HEK293T (cell line): ENCODE data around the gene MS4A10.
"Not testable (repeated sequence)": the region's sequence is repeated elsewhere in the genome, so short reads cannot be mapped to it uniquely, and the experiment has no call there.

Experiments used
- CTCF ChIA-PET: fragments of 350-600 bp; formaldehyde crosslinking; extraction: SDS; loops from one replicate; lab custom pipeline; 2021; ENCODE audit warnings: antibody characterized with exemption, inconsistent platforms; lab: Yijun Ruan, JAX
- POLR2A ChIA-PET: fragments of 350-600 bp; formaldehyde crosslinking; extraction: SDS; loops from one replicate; lab custom pipeline; 2020; ENCODE audit warnings: antibody characterized with exemption, inconsistent platforms; lab: Yijun Ruan, JAX
- DNase-seq: peaks from one replicate; pipeline ENCODE4 v3.0.0; 2012; ENCODE audit warnings: mixed read lengths; ENCODE audit errors: extremely low spot score
- ARNT ChIP-seq: fragments of 450-650 bp; IDR thresholded peaks from 2 replicates; pipeline ENCODE4 v1.6.1; 2017; ENCODE audit warnings: mild to moderate bottlenecking
- BHLHE40 ChIP-seq: fragments of 450-650 bp; IDR thresholded peaks from 2 replicates; pipeline ENCODE4 v1.6.1; 2016; ENCODE audit warnings: mild to moderate bottlenecking, moderate library complexity, borderline replicate concordance
- CTBP1 ChIP-seq: fragments of 450-650 bp; IDR thresholded peaks from 2 replicates; pipeline ENCODE4 v1.6.1; 2016; ENCODE audit warnings: borderline replicate concordance
- ELF4 ChIP-seq: fragments of 450-650 bp; IDR thresholded peaks from 2 replicates; pipeline ENCODE4 v1.6.1; 2017; ENCODE audit warnings: antibody characterized with exemption
- FOXA1 ChIP-seq: fragments of 450-650 bp; IDR thresholded peaks from 2 replicates; pipeline ENCODE4 v1.6.1; 2016; ENCODE audit warnings: mild to moderate bottlenecking
- FOXK2 ChIP-seq: fragments of 450-650 bp; IDR thresholded peaks from 2 replicates; pipeline ENCODE4 v1.6.1; 2016; ENCODE audit warnings: mild to moderate bottlenecking
- FOXM1 ChIP-seq: fragments of 450-650 bp; IDR thresholded peaks from 2 replicates; pipeline ENCODE4 v1.6.1; 2017; ENCODE audit warnings: mild to moderate bottlenecking, borderline replicate concordance
- HDGF ChIP-seq: fragments of 450-650 bp; IDR thresholded peaks from 2 replicates; pipeline ENCODE4 v1.6.1; 2017; ENCODE audit warnings: antibody characterized with exemption, borderline replicate concordance
- L3MBTL2 ChIP-seq: fragments of 450-650 bp; conservative IDR thresholded peaks from 2 replicates; pipeline ENCODE4 v1.6.1; 2016; ENCODE audit warnings: mild to moderate bottlenecking
- LEF1 ChIP-seq: fragments of 450-650 bp; IDR thresholded peaks from 2 replicates; pipeline ENCODE4 v1.6.1; 2017; ENCODE audit warnings: mild to moderate bottlenecking, borderline replicate concordance
- NFRKB ChIP-seq: fragments of 450-650 bp; IDR thresholded peaks from 2 replicates; pipeline ENCODE4 v1.6.1; 2016; ENCODE audit warnings: mild to moderate bottlenecking, moderate library complexity
- SP1 ChIP-seq: fragments of 450-650 bp; IDR thresholded peaks from 2 replicates; pipeline ENCODE4 v1.6.1; 2017
- SUZ12 ChIP-seq: fragments of 450-650 bp; IDR thresholded peaks from 2 replicates; pipeline ENCODE4 v1.6.1; 2016; ENCODE audit warnings: mild to moderate bottlenecking
- TARDBP ChIP-seq: fragments of 450-650 bp; IDR thresholded peaks from 2 replicates; pipeline ENCODE4 v1.6.1; 2016
- ZNF384 ChIP-seq: fragments of 450-650 bp; IDR thresholded peaks from 2 replicates; pipeline ENCODE4 v1.6.1; 2016
- TF ChIP-seq, protein P1 (sequence below): fragments of 450-650 bp; IDR thresholded peaks from 2 replicates; pipeline ENCODE4 v1.6.1; 2016

Gene MS4A10

DNA sequence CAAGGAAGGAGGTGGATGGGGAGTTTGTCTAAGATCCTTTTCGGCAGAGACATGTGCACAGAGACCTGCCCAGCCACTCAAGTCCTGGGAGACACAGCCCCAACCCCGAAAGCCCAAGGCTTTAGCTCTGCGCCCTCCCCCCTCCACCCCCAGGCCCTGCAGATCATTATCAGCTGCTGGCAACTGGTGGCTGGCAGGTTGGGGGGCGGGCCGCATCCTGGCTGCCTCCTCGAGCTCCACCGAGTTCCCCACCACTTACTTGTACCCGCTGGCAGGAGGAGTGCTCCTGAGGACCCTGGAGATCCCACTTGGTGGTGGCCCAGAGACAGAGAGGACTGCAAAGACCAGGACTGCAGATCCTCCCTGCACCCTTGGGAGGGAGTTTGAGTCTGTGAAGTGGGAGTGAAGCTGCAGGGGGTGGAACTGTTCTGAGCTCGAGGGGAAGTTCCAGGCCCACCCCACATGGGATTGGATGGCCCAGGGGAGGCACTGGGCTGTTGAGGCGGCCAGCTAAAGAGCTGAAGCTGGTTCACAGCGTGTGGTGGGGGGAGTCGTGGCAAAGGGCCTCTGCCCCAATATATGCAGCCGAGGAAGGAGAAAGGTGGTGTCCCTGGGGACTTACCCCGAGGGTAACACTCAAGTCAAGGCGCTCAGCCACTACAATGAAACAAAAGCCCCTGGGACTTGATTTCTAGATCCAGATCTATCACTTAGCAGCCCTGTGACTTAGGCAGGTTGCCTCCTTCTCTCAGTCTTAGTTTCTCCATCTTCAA is 36.9 kb downstream of the MS4A10 start:
- DNase-seq, result no peak
- TF ChIP-seq FOXK2 (no peak), FOXA1 (no peak), FOXM1 (no peak), BHLHE40 (no peak), CTBP1 (no peak), ZNF384 (no peak), L3MBTL2 (no peak), SP1 (no peak), HDGF (no peak), LEF1 (no peak), TARDBP (no peak), SUZ12 (no peak), ARNT (no peak), ELF4 (no peak), NFRKB (no peak)
- TF ChIP-seq, protein P1, sequence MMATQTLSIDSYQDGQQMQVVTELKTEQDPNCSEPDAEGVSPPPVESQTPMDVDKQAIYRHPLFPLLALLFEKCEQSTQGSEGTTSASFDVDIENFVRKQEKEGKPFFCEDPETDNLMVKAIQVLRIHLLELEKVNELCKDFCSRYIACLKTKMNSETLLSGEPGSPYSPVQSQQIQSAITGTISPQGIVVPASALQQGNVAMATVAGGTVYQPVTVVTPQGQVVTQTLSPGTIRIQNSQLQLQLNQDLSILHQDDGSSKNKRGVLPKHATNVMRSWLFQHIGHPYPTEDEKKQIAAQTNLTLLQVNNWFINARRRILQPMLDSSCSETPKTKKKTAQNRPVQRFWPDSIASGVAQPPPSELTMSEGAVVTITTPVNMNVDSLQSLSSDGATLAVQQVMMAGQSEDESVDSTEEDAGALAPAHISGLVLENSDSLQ, result no peak
- POLR2A ChIA-PET, result no interaction called here
- CTCF ChIA-PET, result interaction anchor here (0.6 kb wide), 1 partner anchor 301 kb away, joined by 4 read pairs; no protein-coding TSS in a partner anchor

DNA sequence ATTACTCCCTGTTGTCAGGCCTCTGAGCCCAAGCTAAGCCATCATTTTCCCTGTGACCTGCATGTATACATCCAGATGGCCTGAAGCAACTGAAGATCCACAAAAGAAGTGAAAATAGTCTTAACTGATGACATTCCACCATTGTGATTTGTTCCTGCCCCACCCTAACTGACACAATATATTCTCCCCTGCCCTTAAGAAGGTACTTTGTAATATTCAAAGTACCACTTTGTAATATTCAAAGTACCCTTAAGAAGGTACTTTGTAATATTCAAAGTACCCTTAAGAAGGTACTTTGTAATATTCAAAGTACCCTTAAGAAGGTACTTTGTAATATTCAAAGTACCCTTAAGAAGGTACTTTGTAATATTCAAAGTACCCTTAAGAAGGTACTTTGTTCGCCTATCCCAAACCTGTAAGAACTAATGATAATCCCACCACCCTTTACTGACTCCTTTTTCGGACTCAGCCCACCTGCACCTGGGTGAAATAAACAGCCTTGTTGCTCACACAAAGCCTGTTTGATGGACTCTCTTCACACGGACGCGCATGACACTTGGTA is 38.7 kb downstream of the MS4A10 start:
- CTCF ChIA-PET, POLR2A ChIA-PET, DNase-seq: not testable (repeated sequence)

DNA sequence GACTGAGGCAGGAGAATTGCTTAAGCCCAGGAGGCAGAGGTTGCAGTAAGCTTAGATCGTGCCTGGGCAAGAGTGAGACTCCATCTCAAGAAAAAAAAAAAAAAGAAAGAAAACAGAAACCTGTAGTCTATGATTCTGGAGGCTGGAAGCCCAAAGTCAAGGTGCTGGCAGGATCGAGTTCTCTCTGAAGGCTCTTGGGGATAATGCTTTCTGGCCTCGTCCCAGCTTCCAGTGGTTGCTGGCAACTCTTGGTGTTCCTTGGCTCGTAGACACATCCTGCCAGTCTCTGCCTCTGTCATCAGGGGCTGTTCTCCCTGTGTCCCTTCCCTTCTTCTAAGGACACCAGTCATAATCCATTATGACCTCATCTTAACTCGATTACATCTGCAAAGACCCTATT is 40.0 kb downstream of the MS4A10 start:
- POLR2A ChIA-PET, result no interaction called here

DNA sequence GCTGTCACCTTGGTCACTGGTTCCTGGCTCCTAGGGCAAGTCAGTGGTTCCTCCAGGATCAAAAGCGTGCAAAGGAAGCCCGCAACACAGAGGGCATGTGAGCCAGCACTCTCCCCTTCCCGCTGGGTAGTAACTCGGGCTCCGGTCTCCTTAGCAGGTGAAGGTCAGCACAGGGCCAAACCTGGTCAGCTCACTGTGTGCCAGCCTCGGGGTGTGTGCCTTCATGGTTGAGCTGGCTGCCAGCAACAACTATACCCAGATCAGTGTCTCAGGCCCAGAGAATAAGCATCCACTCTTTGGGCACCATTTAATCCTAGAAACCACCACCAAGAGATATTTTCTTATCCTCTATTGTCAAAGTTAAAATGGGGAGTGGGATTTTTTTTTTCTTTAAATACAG is 40.7 kb downstream of the MS4A10 start:
- CTCF ChIA-PET, result no interaction called here
- DNase-seq, result no peak
- TF ChIP-seq HDGF, result no peak
- TF ChIP-seq CTBP1, result no peak
- TF ChIP-seq NFRKB, result no peak
- TF ChIP-seq SUZ12, result no peak
- no peak for TF ChIP-seq TARDBP
- TF ChIP-seq L3MBTL2, result no peak
- no peak for TF ChIP-seq LEF1
- TF ChIP-seq ELF4, result no peak
- TF ChIP-seq FOXA1, result no peak
- TF ChIP-seq BHLHE40, result no peak
- TF ChIP-seq, protein P1, result no peak
- TF ChIP-seq FOXK2, result no peak
- no peak for TF ChIP-seq FOXM1
- TF ChIP-seq ZNF384, result no peak
- TF ChIP-seq ARNT, result no peak
- POLR2A ChIA-PET, result no interaction called here

More for the DNA sequence above, 40.0 kb downstream of the MS4A10 start:
- no peak for DNase-seq
- CTCF ChIA-PET, result no interaction called here
- TF ChIP-seq ZNF384, result no peak
- TF ChIP-seq ARNT, result no peak
- no peak for TF ChIP-seq TARDBP
- no peak for TF ChIP-seq SP1
- TF ChIP-seq FOXA1, result no peak
- TF ChIP-seq LEF1, result no peak
- TF ChIP-seq, protein P1, result no peak
- no peak for TF ChIP-seq FOXM1
- no peak for TF ChIP-seq L3MBTL2
- no peak for TF ChIP-seq SUZ12
- TF ChIP-seq FOXK2, result no peak
- TF ChIP-seq ELF4, result no peak
- TF ChIP-seq BHLHE40, result no peak
- no peak for TF ChIP-seq CTBP1
- TF ChIP-seq HDGF, result no peak

DNA sequence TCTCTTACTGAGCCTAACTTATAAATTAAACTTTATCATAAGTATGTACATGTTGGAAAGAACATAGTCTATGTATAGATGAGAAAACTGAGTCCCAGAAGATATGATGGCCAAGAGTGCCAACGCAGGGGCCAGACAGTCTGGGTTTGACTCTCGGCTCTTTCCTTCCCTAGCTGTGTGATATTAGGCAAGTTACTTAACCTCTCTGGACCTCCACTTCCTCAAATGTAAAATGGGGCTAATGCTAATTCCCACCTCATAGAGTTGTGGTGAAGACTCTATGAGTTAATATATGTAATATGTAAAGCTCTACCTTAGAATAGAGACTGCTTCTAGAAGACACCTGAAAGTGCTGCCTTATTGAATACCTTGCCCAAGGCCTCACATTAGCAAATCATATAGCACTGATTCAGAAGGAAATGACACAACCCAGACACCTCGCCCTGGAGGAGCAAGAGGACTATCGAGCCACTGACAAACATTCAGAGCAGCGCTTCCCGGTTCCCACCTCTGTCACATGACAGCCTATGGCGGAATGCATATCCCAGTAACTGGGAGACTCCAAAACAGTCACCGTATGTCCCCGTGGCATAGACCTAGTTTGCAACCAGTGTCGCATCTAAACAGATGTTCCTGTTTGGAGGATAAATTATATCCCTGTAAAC is 45.5 kb downstream of the MS4A10 start:
- TF ChIP-seq ZNF384 (no peak), FOXM1 (no peak), NFRKB (no peak), FOXA1 (no peak), FOXK2 (no peak), ELF4 (no peak), L3MBTL2 (no peak), ARNT (no peak), HDGF (no peak), LEF1 (no peak), CTBP1 (no peak), BHLHE40 (no peak), SP1 (no peak)
- CTCF ChIA-PET, result interaction anchor here (0.6 to 2.6 kb wide), 11 partner anchors 10 to 554 kb away, joined by 3 to 31 read pairs (median 5); no protein-coding TSS in a partner anchor
- DNase-seq, result no peak

More for the DNA sequence above, 45.5 kb downstream of the MS4A10 start:
- POLR2A ChIA-PET, result interaction anchor here (1.2 kb wide), 1 partner anchor 77 kb away, joined by 3 read pairs; no protein-coding TSS in a partner anchor
